ENCODE results near the gene ZNF106.

The ZNF106 gene

GRCh38 chr15:42371096-42371495 lies 119.8 kb downstream of the ZNF106 start:
- no peak for DNase-seq (ENCODE audit: low read depth in 1 of 2, low spot score in 1 of 2)

- no peak for DNase-seq (ENCODE audit: low read depth in 1 of 2, low spot score in 1 of 2)
Measured at GRCh38 chr15:42368096-42368495, 122.8 kb downstream of the ZNF106 start.

GRCh38 chr15:42367041-42367440 lies 123.9 kb downstream of the ZNF106 start:
- DNase-seq (ENCODE audit: low read depth in 1 of 2, low spot score in 1 of 2): no peak

- no peak for DNase-seq (ENCODE audit: low read depth in 1 of 2, low spot score in 1 of 2)
Measured at GRCh38 chr15:42365921-42366550, 124.9 kb downstream of the ZNF106 start.

GRCh38 chr15:42364529-42364928 lies 126.4 kb downstream of the ZNF106 start:
- DNase-seq (ENCODE audit: low read depth in 1 of 2, low spot score in 1 of 2): no peak

GRCh38 chr15:42363942-42364341 lies 127.0 kb downstream of the ZNF106 start:
- no peak for DNase-seq (ENCODE audit: low read depth in 1 of 2, low spot score in 1 of 2)

GRCh38 chr15:42363487-42363886 lies 127.5 kb downstream of the ZNF106 start:
- DNase-seq (ENCODE audit: low read depth in 1 of 2, low spot score in 1 of 2): no peak

All from activated T-helper 1 cell treated with anti-CD3 and anti-CD28 coated beads, Interleukin-2, amount 50 U/mL, for 16 hours (primary cell).